GM19324 (cell line): ENCODE results near the gene ZFYVE16.
"Not testable (repeated sequence)": the region's sequence is repeated elsewhere in the genome, so short reads cannot be mapped to it uniquely, and the experiment has no call there.

ENCODE experiments used
- ATAC-seq: cut with Tn5 transposase; IDR thresholded peaks from one replicate; pipeline ENCODE4 v1.9.1; 2021; ENCODE audit warnings: mild to moderate bottlenecking, moderate library complexity; ENCODE audit not compliant: unreplicated experiment, low FRiP score

ZFYVE16 gene

DNA sequence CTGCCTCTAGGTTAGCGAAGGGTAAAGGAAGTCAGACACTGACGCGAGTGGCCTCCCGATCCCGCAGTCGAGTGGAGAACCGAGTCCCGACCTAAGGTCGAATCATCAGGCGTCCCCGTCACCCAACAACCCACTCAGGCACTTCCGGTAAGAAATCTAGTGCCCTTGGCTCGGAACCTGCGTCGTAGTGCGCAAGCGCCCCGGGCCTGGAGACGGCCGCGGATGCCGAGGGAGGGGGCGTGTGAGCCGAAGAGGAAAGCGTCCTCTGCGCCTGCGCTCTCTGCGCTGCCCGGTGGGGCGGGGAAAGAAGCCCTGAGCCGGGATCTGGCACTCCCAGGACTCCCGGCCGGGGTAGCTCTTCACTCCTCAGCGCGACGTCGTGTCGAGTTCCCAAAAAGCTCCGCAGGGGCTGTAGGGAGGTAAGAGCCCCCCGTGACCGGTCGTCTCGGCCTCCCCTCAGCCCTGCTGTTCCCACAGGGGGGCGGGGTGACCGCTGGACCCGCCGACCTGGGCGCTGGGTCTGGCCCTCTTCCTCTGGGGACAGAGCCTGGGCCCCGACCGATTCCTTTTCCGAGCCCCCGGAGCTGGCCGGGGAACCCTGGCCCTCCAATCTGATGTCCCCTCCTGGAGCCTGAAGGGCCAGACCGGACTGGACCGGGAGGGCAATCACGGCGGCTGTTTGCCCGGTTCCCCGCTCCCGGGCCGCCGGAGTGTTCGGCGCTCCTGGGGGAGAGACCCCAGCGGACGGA lies at the start of gene ZFYVE16:
ZFYVE16 (plus strand) TSS at position 330 of the 749 bp plus-strand sequence. CDS start 26,084 bp downstream, outside the sequence.
- ATAC-seq, result peak; percentile 91

DNA sequence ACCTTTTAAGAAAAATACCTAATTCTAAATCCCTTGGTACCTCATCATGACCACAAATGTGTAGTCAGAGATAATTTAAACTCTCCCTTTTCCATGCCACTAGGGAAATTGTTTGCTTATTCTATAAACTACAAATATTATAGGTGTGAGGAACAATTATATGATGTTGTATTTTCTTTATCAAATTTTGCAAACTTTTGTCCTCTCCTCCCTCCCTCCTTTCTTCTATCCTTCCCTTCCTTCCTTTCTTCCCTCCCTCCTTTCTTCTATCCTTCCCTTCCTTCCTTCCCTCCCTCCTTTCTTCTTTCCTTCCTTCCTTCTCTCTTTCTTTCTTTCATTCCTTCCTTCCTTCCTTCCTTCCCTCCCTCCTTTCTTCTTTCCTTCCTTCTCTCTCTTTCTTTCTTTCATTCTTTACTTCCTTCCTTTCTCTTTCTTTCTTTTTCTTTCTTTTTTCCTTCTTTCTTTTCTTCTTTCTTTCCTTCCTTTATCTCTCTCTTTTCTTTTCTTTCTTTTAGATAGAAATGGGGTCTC lies 46.9 kb upstream of the ZFYVE16 start:
- ATAC-seq, result no peak

DNA sequence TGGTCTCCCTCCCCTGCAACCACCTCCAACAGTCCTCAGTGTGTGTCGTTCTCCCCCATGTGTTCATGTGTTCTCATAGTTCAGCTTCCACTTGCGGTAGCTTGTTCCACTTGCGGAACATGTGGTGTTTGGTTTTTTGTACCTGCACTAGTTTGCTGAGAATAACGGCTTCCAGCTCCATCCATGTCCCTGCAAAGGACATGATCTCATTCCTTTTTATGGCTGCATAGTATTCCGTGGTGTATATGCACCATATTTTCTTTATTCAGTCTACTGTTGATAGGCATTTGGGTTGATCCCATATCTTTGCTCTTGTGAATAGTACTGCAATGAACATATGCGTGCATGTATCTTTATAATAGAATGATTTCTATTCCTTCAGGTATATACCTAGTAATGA lies 43.0 kb upstream of the ZFYVE16 start:
- no peak for ATAC-seq

DNA sequence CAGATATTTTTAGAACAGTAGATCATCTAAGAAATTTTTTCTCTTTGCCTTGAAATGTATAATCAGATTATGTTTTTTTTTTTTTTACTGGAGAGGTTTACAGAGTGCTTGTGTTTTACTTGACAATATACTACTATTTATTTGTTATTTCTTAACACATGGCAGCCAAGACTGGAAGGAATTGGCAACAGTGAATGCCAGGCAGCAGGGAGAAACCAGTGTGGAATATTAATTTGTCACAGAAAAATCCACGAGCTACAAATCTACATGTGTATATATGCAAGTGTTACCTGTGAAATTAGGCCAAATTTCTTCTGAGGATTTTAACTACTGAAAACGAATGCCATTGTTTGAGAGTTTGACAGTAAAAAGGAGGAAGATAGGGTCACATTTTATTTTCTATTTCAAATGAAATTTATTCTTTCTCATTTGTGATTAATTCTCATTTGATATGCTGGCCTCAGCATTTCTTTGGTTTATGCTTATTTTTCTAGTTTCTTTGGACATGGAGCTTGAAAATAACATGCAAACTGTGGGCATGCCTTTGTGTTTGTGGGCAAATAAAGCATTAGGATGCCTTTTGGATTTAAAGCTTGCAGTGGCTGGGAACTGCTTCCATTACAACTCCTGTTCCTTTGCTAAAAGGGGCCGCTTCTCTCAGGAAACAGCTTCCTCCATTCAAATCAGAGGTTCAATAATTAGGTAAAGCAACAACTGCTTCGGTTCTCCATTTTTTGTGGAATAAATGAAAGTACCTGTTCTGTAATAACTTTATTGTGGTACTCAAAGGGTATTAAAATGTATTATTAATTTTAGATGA lies 39.0 kb upstream of the ZFYVE16 start:
- no peak for ATAC-seq

DNA sequence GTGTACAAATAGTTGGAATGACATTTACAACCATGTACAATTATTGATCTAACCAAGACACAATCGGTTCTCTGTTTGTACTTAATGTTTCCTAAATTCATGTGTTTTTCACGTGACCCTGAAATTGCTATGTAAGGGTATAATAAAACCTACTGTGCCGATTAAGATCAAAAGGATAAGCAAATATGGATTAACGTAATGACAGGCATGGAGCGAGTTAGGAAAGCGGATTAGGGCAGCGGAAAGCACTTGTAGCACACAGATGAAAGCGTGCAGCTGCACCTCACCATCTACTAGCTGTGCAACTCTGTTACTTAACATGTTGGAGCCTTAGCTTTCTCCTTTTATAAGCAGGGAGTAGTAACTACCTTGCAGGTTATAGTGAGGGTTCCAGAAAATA lies 38.3 kb upstream of the ZFYVE16 start:
- no peak for ATAC-seq

DNA sequence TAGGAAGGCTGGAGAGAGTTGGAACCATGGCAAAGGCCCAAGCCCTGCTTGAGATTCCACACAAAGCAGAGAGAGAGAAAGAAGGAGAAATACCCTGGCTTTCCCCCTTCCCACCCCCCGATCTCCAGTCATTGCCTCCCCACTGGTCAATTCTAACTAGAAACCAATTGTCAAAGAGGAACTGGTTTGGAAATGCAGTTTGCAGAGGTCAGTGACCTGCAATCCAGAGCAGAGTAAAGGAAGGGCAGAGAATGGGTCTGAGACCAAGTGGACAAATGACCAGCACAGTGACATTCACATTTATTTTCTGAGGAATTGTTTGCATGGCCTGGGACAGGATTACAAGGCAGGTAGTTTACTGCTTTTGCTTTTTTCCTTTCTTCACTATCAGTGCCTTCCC lies 37.5 kb upstream of the ZFYVE16 start:
- ATAC-seq, result no peak

DNA sequence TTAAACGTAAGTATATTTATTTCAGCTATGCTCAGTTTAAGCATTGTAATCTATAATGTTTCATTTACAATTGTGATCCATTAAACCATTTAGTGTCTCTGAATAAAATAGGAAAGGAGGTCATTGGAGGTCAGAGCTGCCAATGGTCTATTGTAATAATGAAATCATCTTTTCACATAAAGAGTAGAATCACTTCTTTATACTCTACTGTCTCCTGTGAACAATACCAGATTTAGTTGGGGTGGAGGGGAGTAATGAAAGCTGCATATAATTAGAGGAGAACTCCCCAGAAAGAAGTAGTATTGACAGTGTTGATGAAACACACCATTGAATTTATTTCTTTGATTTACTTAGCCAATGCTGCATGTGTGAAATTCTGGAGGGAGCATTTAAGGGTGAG lies 35.1 kb upstream of the ZFYVE16 start:
- no peak for ATAC-seq

DNA sequence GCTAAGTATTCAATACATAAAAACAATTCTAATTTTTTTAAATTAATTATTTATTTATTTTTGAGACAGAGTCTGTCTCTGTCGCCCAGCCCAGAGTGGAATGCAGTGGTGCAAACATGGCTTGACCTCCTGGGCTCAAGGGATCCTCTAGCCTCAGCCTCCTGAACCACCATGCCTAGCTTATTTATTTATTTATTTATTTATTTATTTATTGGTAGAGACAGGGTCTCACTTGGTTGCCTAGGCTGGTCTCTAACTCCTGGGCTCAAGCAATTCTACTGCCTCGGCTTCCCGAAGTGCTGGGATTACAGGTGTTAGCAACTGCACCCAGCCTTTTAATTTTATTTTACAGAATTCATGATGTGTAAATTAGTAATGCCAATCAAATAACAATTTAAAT lies 33.7 kb upstream of the ZFYVE16 start:
- ATAC-seq, result no peak

DNA sequence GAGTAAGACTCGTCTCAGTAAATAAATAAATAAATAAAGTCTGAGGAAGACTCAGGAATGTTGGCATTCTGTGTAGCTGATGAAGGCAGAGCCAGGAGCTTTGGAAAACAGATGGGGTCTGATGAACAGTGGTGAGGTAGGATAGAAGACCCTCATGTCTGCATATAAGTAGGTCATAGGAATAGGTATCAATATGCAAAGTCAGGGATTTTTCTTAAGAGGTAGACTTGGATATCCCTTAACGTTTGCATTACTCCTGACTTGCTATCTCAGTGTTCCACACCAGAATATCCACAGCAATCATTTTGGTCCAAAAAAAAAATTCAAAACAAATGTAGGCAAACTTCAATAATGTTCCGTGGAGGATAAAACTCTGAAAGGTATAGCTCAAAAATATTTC lies 31.3 kb upstream of the ZFYVE16 start:
- no peak for ATAC-seq

DNA sequence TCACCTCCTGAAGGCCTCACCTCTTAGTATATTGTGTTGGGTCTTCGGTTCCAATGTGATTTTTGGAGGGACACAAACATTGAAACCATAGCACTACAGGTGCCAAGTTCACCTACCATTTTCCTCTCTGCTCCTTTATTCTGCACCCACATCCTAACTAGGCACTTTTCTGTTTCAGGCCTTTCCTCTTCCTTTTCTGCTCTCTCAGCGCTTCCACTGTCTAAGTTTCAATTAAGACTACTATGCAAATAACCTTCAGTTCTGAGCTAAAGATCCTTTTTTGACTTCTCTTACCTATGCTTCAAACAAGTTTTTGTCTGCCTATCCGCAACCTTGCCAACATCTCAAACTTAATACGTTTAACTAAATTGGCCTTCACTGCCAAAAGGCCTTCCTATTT lies 25.4 kb upstream of the ZFYVE16 start:
- ATAC-seq, result no peak

DNA sequence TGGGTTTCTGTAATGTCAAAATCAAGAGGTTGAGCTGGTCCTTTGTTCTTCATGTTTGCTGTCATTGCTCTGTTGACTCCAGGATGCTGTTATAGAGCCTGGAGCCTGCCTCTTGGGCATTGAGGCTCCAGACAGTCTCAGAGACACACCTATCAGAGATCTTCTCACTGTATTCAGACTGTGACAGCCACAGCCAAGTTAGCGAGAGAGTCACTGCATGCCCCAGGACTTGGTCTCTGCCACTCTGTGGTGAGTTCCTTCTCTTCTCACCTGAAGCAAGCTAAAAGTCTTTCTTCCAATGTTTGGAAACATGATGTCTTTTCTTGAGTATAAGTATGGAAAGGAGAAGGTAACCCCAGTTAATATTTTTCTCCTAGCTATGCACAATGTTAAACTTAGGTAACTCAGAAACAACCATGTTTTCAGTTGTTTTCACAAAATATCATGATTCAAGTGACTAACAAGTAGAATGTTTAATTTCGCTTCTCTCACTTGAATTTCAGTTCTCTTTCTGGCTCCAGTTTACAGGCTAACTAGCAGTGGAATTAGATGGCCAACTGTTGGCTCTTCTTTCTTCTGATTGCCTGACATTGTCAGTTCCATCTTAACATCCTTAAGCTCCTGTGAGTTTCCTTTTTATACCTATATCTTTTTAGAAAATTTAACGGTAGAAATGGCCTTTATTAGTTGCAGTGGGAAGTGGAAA lies 20.6 kb upstream of the ZFYVE16 start:
- peak; percentile 67 for ATAC-seq

DNA sequence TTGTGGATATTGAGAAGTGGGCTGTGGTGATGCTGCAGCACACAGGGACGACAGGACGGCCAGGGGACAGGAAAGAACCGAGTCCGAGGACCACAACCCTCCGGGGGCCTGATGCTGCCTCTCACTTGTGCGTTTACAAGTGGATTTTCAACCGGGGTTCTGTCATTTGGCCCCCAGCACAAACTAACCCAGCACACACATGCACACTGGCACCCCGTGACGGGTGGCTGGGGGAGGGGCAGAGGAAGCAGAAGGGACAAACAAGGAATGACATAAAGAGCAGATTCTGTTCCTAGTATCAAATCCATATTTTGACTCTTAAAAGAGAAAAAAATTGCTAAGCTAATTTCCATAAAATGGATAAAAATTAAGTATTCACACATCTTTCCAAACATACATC lies 18.3 kb upstream of the ZFYVE16 start:
- ATAC-seq, result no peak

DNA sequence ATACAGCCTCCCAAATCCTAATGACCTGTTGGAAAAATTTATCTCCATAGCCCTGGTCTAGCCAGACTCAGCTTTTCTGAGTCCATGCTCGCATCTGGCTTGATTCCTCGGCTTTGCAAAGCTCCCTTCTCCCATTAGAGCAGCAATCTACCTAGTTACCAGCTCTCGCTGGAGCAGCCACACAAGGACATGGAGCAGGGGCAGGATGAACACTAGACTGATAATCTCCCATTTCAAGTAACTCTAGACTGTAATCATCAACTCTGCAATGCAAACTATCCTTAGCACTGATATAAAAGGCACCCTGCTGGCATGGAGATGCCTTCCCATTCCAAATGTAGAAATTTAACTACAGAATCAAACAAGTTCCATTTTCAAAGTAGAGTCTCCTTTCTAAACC lies 17.5 kb upstream of the ZFYVE16 start:
- ATAC-seq, result not testable (repeated sequence)

DNA sequence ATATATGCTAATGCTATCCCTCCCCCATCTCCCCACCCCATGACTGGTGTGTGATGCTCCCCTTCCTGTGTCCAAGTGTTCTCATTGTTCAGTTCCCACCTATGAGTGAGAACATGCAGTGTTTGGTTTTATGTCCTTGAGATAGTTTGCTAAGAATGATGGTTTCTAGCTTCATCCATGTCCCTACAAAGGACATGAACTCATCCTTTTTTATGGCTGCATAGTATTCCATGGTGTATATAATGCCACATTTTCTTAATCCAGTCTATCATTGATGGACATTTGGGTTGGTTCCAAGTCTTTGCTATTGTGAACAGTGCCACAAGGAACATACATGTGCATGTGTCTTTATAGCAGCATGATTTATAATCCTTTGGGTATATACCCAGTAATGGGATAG lies 16.6 kb upstream of the ZFYVE16 start:
- ATAC-seq, result not testable (repeated sequence)

DNA sequence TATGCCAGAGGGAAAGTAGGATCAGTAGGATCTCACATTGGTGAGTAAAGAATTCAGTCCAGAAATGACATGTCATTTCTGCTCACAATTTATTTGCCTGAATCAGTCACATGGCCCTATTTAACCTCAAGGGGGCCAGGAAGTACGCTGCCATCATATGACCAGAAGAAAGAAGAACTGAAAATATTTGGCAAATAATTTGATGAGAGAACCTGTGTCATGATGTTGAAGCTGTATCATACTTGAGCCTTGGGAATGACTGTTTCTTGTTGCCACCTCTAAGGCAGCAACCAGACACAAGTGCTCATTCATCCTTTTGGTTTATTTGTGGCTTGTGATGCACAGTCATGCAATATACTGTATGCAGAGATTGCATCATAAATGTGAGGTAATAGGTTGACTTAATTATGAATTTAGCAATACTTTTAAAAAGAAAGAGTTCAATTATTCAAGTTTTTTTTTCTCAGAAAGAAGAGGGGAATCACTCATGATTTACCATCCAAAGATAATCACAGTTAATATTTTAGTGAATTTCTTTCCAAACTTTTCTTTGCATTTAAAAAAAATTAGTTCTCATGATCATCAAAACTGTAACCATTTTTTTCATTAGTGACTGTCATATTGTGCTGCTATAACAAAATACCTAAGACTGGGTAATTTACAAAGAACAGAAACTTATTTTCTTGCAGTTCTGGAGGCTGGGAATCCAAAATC lies 8.2 kb upstream of the ZFYVE16 start:
- peak; percentile 51 for ATAC-seq

DNA sequence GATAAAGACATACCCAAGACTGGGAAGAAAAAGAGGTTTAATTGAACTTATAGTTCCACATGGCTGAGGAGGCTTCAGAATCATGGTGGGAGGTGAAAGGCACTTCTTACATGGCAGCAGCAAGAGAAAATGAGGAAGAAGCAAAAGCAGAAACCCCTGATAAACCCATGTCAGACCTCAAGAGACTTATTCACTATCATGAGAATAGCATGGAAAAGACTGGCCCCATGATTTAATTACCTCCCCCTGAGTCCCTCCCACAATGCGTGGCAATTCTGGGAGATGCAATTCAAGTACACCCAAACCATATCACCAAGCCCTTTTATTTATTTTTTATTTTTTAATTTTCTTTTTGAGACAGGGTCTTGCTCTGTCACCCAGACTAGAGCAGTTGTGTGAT lies 7.5 kb upstream of the ZFYVE16 start:
- ATAC-seq, result not testable (repeated sequence)

DNA sequence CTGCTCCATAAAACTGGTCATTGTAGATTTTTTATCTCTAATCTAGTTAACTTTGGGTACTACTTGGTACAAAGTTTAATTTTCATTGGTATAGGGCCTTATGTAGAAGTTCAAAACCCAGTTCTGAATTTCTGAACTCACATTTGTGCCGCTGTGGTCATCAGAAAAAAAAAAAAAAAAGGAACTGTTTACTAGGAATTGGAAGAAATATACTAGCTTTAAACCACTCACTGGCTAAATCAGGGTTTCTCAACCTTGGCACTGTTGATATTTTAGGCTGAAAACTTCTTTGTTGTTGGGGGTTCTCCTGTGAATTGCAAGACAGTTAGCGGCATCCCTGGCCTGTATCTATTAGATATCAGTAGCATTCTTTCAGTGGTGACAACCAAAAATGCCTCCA lies 4.1 kb upstream of the ZFYVE16 start:
- ATAC-seq, result no peak

DNA sequence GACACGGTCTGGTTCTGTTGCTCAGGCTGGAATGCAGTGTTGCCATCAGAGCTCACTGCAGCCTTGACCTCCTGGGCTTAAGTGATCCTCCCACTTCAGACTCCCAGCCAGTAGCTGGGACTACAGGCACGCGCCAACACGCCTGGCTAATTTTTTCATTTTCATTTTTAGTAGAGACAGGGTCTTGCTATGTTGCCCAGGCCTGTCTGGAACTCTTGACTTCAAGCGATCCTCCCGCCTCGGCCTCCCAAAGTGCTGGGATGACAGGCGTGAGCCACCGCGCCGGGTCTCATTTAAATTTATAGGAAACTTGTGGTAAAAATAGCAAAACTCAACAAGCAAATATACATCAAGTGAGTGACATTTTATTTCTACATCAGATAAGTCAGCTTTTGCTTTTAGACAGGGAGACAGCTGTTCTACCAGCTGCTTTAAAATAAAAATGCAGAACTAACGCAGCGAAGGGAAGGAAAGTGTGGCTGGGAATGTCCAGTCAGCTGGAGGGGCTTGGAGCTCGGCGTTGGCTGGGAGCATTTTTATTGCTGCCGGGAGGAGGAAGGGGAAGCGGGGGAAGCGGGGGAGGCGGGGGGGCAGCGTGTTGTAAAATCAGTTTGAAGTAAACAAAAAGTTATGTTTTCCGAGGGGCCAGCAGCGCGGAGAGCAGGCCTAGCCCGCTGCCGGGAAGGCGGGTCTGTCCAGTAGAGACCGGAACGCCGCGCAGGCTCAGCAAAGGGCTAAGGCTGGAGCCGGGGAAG lies 707 bp upstream of the ZFYVE16 start:
- ATAC-seq, result no peak

DNA sequence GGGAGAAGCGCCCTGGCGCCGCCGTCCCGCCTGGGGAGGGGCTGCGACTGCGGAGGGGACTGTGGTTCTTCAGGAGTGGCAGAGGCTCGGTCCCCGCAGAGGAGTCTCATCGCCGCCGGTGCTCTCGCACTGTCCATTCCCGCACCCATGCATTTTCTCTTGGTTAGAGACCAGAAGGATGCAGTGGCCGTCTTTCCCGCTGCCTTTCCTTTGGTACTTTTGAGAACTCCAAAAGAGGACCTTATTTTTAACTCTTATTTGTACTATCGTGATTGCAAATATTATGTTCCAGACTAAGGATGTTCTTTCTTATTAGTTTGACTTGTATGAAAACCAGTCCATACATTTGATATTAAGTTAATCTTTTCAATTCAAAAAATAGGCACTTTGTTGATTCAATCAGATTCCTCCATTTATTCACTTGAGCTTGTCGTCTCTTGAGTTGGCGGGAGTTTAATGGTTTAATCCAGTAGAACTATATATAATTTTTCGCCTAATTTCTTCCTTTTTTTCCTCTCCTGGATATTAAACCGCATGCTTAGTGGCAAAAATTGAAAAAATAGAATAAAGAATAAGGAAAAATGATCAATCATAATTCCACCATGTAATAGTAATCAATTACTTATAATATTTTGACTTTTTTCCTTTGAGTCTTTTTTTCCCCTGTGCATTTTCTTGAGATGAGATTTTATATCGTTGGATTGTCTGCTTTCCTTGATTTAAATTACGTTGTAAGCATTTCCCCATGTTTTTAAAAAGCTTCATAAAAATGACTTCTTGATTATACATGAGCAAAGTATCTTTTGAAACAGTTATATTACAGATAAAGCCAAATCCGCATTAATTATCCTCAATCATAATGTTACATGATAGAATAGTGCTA lies 861 bp downstream of the ZFYVE16 start:
- ATAC-seq, result peak; percentile 40
